Measurements from ENCODE around the gene HTR7.

DNA sequence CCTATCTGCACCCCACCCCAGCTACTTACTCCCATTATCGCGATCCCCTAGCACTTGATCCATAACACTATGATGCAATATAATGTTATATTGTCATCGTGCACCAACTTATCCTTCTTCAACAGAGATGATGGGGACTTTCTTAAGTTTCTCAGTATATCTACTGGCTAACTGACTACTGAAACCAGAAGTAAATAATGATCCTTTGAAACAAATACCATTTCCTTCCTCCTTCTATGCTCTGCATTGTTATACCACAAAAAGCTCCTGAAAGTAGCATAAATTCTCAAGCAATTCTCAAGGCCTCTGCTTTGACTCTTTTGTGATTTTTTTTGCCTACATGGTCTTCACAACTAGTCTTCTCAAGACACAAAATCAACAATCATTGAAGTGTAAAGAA is 68.9 kb downstream of the HTR7 start:
- TF ChIP-seq, protein P1, sequence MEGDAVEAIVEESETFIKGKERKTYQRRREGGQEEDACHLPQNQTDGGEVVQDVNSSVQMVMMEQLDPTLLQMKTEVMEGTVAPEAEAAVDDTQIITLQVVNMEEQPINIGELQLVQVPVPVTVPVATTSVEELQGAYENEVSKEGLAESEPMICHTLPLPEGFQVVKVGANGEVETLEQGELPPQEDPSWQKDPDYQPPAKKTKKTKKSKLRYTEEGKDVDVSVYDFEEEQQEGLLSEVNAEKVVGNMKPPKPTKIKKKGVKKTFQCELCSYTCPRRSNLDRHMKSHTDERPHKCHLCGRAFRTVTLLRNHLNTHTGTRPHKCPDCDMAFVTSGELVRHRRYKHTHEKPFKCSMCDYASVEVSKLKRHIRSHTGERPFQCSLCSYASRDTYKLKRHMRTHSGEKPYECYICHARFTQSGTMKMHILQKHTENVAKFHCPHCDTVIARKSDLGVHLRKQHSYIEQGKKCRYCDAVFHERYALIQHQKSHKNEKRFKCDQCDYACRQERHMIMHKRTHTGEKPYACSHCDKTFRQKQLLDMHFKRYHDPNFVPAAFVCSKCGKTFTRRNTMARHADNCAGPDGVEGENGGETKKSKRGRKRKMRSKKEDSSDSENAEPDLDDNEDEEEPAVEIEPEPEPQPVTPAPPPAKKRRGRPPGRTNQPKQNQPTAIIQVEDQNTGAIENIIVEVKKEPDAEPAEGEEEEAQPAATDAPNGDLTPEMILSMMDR (IDR thresholded peaks at IDR 0.05; ENCODE audit: low read length) = no peak
- no peak for TF ChIP-seq EZH2 (IDR thresholded peaks at IDR 0.05; ENCODE audit: borderline replicate concordance, low read length)

Data from OCI-LY1 (cell line).